Measurements from ENCODE around the gene CFAP52. TPM values are rescaled to one million over a fixed set of nuclear protein-coding genes. Genes with fewer than 3 reads are reported as not detected.

CFAP52 gene
- total RNA-seq, 1 experiment from 2014 or later, result not detected

DNA sequence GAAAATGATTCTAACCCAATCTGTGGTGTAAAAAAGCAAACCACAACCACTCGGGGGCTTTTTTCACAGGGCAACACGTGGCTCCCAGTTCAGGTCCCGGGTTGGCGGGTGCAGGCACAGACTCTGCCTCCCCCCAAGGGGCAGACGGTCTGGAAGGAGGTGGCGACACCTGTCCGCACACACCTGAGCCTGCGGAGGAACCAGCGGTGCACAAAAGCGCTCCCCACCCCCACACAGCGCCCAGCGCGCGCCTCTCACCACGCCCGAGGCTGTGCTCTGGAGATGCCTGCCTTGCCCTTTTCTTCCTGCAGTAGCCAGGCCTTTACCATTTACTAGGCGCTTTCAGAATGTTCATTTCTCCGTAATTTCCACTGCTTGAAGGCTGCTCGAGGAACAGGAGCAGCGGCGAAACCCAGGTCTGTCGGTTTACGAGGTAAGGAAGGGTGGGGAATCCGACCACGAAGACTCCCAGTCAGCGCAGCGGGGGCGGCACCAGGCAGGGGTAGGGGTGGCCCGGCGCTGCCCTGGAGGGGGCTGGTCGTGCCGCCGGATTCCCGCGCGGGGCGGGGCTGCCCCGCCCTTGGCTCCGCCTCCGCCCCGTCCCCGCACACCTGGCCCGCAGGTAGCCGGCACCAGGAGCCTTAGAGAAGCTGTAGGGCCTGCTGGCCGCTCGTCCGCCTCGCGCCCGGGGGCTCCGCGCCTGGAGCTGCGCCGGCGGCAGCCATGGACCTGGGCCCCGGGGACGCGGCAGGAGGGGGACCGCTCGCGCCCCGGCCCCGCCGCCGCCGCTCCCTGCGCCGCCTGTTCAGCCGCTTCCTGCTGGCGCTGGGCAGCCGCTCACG lies 68.7 kb downstream of the CFAP52 start, which contains the start of gene USP43 (continued):
- TF ChIP-seq SOX15 (CRISPR knock-in tag; IDR thresholded peaks at IDR 0.05) (no peak), GTF2I (CRISPR knock-in tag; conservative IDR thresholded peaks at IDR 0.05) (no peak), FOXP1 (CRISPR knock-in tag; IDR thresholded peaks at IDR 0.05; ENCODE audit: borderline replicate concordance) (no peak; the same call in 1 of the 2 replicates), ATF2 (CRISPR knock-in tag; IDR thresholded peaks at IDR 0.05; ENCODE audit: borderline replicate concordance, low read depth) (no peak), ZNF423 (CRISPR knock-in tag; IDR thresholded peaks at IDR 0.05) (peak; percentile 47; the same call in 1 of the 2 replicates), CREB1 (CRISPR knock-in tag; IDR thresholded peaks at IDR 0.05) (no peak), OVOL2 (CRISPR knock-in tag; IDR thresholded peaks at IDR 0.05; ENCODE audit: borderline replicate concordance) (no peak), ZSCAN18 (CRISPR knock-in tag; IDR thresholded peaks at IDR 0.05) (no peak), NFATC4 (CRISPR knock-in tag; IDR thresholded peaks at IDR 0.05) (no peak), E2F5 (CRISPR knock-in tag; IDR thresholded peaks at IDR 0.05) (peak; percentile 80), ZNF396 (CRISPR knock-in tag; IDR thresholded peaks at IDR 0.05; ENCODE audit: borderline replicate concordance) (no peak), MAX (CRISPR knock-in tag; IDR thresholded peaks at IDR 0.05) (peak; percentile 82), ATF6 (CRISPR knock-in tag; IDR thresholded peaks at IDR 0.05) (no peak), EMX1 (CRISPR knock-in tag; IDR thresholded peaks at IDR 0.05) (no peak), JAZF1 (CRISPR knock-in tag; IDR thresholded peaks at IDR 0.05) (no peak), RELA (CRISPR knock-in tag; IDR thresholded peaks at IDR 0.05; ENCODE audit: borderline replicate concordance) (no peak), MXD4 (CRISPR knock-in tag; IDR thresholded peaks at IDR 0.05; ENCODE audit: borderline replicate concordance) (no peak), IRF2 (CRISPR knock-in tag; IDR thresholded peaks at IDR 0.05; ENCODE audit: borderline replicate concordance, low read depth) (no peak), TP53 (CRISPR knock-in tag; IDR thresholded peaks at IDR 0.05) (no peak), NR2C2 (CRISPR knock-in tag; IDR thresholded peaks at IDR 0.05) (no peak), SMAD3 (CRISPR knock-in tag; IDR thresholded peaks at IDR 0.05; ENCODE audit: borderline replicate concordance) (no peak)
- TF ChIP-seq, protein P1, sequence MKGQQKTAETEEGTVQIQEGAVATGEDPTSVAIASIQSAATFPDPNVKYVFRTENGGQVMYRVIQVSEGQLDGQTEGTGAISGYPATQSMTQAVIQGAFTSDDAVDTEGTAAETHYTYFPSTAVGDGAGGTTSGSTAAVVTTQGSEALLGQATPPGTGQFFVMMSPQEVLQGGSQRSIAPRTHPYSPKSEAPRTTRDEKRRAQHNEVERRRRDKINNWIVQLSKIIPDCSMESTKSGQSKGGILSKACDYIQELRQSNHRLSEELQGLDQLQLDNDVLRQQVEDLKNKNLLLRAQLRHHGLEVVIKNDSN (CRISPR knock-in tag; IDR thresholded peaks at IDR 0.05), result peak; percentile 66; the same call in 1 of the 2 replicates
- TF ChIP-seq, protein P2, sequence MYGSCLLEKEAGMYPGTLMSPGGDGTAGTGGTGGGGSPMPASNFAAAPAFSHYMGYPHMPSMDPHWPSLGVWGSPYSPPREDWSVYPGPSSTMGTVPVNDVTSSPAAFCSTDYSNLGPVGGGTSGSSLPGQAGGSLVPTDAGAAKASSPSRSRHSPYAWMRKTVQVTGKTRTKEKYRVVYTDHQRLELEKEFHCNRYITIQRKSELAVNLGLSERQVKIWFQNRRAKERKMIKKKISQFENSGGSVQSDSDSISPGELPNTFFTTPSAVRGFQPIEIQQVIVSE (CRISPR knock-in tag; IDR thresholded peaks at IDR 0.05; ENCODE audit: borderline replicate concordance), result no peak
- TF ChIP-seq, protein P3, sequence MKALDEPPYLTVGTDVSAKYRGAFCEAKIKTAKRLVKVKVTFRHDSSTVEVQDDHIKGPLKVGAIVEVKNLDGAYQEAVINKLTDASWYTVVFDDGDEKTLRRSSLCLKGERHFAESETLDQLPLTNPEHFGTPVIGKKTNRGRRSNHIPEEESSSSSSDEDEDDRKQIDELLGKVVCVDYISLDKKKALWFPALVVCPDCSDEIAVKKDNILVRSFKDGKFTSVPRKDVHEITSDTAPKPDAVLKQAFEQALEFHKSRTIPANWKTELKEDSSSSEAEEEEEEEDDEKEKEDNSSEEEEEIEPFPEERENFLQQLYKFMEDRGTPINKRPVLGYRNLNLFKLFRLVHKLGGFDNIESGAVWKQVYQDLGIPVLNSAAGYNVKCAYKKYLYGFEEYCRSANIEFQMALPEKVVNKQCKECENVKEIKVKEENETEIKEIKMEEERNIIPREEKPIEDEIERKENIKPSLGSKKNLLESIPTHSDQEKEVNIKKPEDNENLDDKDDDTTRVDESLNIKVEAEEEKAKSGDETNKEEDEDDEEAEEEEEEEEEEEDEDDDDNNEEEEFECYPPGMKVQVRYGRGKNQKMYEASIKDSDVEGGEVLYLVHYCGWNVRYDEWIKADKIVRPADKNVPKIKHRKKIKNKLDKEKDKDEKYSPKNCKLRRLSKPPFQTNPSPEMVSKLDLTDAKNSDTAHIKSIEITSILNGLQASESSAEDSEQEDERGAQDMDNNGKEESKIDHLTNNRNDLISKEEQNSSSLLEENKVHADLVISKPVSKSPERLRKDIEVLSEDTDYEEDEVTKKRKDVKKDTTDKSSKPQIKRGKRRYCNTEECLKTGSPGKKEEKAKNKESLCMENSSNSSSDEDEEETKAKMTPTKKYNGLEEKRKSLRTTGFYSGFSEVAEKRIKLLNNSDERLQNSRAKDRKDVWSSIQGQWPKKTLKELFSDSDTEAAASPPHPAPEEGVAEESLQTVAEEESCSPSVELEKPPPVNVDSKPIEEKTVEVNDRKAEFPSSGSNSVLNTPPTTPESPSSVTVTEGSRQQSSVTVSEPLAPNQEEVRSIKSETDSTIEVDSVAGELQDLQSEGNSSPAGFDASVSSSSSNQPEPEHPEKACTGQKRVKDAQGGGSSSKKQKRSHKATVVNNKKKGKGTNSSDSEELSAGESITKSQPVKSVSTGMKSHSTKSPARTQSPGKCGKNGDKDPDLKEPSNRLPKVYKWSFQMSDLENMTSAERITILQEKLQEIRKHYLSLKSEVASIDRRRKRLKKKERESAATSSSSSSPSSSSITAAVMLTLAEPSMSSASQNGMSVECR (CRISPR knock-in tag; IDR thresholded peaks at IDR 0.05; ENCODE audit: borderline replicate concordance), result 0 out of 2 replicates have a peak, but pooled peaks have one; percentile 22
- TF ChIP-seq, protein P4, sequence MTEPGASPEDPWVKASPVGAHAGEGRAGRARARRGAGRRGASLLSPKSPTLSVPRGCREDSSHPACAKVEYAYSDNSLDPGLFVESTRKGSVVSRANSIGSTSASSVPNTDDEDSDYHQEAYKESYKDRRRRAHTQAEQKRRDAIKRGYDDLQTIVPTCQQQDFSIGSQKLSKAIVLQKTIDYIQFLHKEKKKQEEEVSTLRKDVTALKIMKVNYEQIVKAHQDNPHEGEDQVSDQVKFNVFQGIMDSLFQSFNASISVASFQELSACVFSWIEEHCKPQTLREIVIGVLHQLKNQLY (CRISPR knock-in tag; IDR thresholded peaks at IDR 0.05), result 0 out of 2 replicates have a peak, but pooled peaks have one; percentile 32

Measured in WTC11 (cell line).